ENCODE results near the gene DPP4.

The DPP4 gene

DNA sequence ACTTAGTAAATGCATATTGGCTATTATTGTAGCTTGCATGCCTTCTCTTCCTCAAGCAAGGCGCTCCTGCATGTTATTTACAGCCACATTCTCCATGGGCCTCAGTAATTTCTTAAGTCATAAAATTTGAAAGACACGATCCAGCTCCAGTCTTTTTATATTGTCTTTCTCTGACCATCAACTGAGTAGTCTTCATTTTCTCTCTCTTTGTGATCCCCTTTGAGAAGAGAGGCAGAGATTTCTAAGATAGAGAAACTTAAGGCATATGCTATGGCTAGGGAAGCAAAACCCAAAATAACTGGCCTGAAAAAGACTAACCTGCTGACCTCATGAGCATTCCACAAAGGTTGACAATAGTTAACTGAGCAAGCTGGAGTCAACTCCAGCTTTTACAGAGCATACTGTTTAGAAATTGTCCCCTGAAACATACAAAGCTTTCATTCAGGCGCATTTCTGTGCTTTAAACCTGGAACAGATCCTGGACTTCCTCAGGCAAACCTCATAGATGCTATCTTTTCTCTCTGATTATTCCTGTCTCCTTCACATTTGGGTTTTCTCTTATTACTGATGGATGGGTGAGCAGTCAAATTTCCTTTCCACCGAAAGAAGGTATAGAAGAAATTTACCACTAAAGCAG, 4.6 kb downstream of the DPP4 start:
- H3K36me3 ChIP-seq (ENCODE audit: insufficient read depth, low read length), result no peaks in the 10 kb centered on the region
- H3K9ac ChIP-seq (ENCODE audit: insufficient read length), result no peak overlapping the region
- TF ChIP-seq FOXP2 (optimal IDR thresholded peaks at IDR 0.05; ENCODE audit: control extremely low read depth, extremely low read length, insufficient read depth) (no peak), EZH2 (IDR thresholded peaks at IDR 0.05) (no peak), POLR2AphosphoS5 (IDR thresholded peaks at IDR 0.05; ENCODE audit: borderline replicate concordance, low read depth, low read length) (no peak)
- H3K4me3 ChIP-seq, result no peak overlapping the region
- H3K27ac ChIP-seq, result no peak overlapping the region
- no peaks in the 10 kb centered on the region for H3K9me3 ChIP-seq (ENCODE audit: low read depth, low read length)
- no peak for DNase-seq (ENCODE audit: low read depth, low spot score)

DNA sequence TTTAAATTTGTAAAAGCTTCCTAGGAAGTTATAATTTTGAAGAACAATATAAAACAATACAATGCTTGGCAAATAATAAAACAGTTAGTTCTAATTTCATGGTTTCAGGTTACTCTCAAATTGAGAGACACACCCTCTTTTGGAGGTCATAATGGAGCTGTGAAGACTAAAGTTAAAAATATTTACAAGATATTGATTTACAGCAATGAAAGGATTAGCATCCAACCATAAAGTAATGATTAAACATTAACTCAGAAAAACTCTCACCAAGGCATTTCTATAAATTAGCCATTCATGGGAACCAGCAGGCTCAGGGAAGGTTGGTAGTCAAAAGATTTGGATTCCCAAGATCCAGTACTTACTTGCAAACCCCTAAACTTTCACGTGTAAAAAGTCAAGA, 6.4 kb downstream of the DPP4 start:
- TF ChIP-seq FOXP2 (optimal IDR thresholded peaks at IDR 0.05; ENCODE audit: control extremely low read depth, extremely low read length, insufficient read depth) (no peak), EZH2 (IDR thresholded peaks at IDR 0.05) (no peak), POLR2AphosphoS5 (IDR thresholded peaks at IDR 0.05; ENCODE audit: borderline replicate concordance, low read depth, low read length) (no peak)
- no peak overlapping the region for H3K9ac ChIP-seq (ENCODE audit: insufficient read length)
- no peak for DNase-seq (ENCODE audit: low read depth, low spot score)
- H3K36me3 ChIP-seq (ENCODE audit: insufficient read depth, low read length), result no peaks in the 10 kb centered on the region
- H3K4me3 ChIP-seq, result no peak overlapping the region
- H3K9me3 ChIP-seq (ENCODE audit: low read depth, low read length), result no peaks in the 10 kb centered on the region
- no peak overlapping the region for H3K27ac ChIP-seq

DNA sequence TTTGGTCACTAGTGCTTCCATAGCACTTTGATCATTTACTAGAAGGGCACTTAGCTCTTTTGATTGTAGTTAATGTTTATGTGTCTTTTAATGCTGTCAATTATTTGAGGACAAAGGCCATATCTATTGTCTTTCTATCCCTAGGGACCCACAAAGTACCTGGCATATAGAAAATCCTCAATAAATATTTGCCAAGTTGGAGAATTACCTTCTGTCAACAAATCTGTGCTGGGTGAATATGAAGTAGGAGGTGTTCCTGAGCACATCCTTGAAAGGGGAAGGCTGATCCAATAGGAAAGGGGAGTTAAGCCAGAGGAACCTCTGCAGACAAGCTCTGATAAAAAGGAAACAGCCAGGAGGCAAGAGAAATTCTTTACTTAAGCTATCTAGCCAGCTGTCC, 8.2 kb downstream of the DPP4 start:
- no peak overlapping the region for H3K9ac ChIP-seq (ENCODE audit: insufficient read length)
- TF ChIP-seq FOXP2 (optimal IDR thresholded peaks at IDR 0.05; ENCODE audit: control extremely low read depth, extremely low read length, insufficient read depth), result no peak
- no peak for TF ChIP-seq EZH2 (IDR thresholded peaks at IDR 0.05)
- TF ChIP-seq POLR2AphosphoS5 (IDR thresholded peaks at IDR 0.05; ENCODE audit: borderline replicate concordance, low read depth, low read length), result no peak
- no peaks in the 10 kb centered on the region for H3K36me3 ChIP-seq (ENCODE audit: insufficient read depth, low read length)
- H3K9me3 ChIP-seq (ENCODE audit: low read depth, low read length), result no peaks in the 10 kb centered on the region
- DNase-seq (ENCODE audit: low read depth, low spot score), result no peak
- no peak overlapping the region for H3K27ac ChIP-seq
- H3K4me3 ChIP-seq, result no peak overlapping the region

DNA sequence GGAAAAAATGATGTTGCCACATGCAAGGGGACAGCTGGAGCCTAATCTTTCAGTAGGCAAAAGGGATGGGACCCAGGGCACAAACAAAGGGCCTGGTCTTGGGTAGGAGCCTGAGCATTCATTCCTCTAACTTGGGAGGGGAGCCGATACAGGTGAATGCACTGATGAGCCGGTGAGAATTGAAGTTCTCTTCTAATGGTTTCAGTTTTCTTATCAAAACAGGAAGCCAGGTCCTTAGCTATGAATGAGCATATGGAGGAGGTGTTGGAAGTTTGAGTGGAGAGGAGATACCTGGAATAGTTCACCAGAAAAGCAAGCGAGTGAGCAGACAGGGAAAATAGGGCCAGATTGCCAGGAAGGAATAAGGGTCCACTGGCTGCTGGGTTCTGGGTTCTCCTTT, 10.1 kb downstream of the DPP4 start:
- no peak overlapping the region for H3K27ac ChIP-seq
- no peak overlapping the region for H3K4me3 ChIP-seq
- no peaks in the 10 kb centered on the region for H3K36me3 ChIP-seq (ENCODE audit: insufficient read depth, low read length)
- DNase-seq (ENCODE audit: low read depth, low spot score), result no peak
- H3K9ac ChIP-seq (ENCODE audit: insufficient read length), result no peak overlapping the region
- H3K9me3 ChIP-seq (ENCODE audit: low read depth, low read length), result no peaks in the 10 kb centered on the region
- TF ChIP-seq POLR2AphosphoS5 (IDR thresholded peaks at IDR 0.05; ENCODE audit: borderline replicate concordance, low read depth, low read length), result no peak
- no peak for TF ChIP-seq FOXP2 (optimal IDR thresholded peaks at IDR 0.05; ENCODE audit: control extremely low read depth, extremely low read length, insufficient read depth)
- no peak for TF ChIP-seq EZH2 (IDR thresholded peaks at IDR 0.05)

DNA sequence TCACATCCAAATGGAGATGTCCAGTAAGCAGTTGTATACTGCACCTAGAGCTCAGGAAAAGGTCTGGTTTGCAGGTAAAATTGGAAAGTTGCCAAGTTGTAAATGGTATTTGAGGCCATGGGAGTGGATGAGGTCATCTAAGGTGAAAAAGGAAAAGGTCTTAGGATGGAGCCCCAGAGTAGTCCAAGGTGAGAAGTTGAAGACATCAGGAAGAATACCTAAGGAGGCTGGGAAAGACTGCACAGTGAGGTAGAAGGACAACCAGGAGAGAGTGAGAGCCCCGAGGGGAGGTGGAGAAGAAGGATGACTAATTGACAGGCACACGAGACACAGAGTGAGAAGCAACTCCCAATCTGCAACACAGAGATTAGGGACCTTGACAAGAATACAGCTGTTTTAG, 10.7 kb downstream of the DPP4 start:
- Histone ChIP-seq H3K9ac (ENCODE audit: insufficient read length) (no peak overlapping the region), H3K4me3 (no peak overlapping the region), H3K27ac (no peak overlapping the region), H3K36me3 (ENCODE audit: insufficient read depth, low read length) (no peaks in the 10 kb centered on the region), H3K9me3 (ENCODE audit: low read depth, low read length) (no peaks in the 10 kb centered on the region)
- DNase-seq (ENCODE audit: low read depth, low spot score), result no peak
- TF ChIP-seq FOXP2 (optimal IDR thresholded peaks at IDR 0.05; ENCODE audit: control extremely low read depth, extremely low read length, insufficient read depth), result no peak

DNA sequence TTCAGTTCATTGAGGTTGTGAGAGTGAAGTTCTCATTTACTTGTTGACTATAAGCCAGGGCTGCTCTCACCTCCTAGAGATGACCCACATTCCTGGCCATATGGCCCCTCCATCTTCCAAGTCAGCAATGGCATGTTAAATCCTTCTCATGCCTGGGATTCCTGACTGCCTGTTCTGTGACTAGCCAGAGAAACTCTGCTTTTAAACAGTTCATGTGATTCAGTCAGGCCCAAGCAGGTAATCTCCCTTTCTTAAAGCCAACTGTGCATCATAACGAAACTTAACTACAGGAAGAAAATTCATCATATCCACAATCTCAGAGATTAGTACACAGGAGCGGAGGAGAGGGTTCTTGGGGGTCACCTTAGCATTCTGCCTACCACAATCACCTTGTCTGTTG, 11.5 kb downstream of the DPP4 start:
- Histone ChIP-seq H3K4me3 (no peak overlapping the region), H3K36me3 (ENCODE audit: insufficient read depth, low read length) (no peaks in the 10 kb centered on the region), H3K27ac (no peak overlapping the region), H3K9me3 (ENCODE audit: low read depth, low read length) (no peaks in the 10 kb centered on the region), H3K9ac (ENCODE audit: insufficient read length) (no peak overlapping the region)
- TF ChIP-seq EZH2 (IDR thresholded peaks at IDR 0.05), result no peak
- no peak for TF ChIP-seq FOXP2 (optimal IDR thresholded peaks at IDR 0.05; ENCODE audit: control extremely low read depth, extremely low read length, insufficient read depth)
- TF ChIP-seq POLR2AphosphoS5 (IDR thresholded peaks at IDR 0.05; ENCODE audit: borderline replicate concordance, low read depth, low read length), result no peak
- no peak for DNase-seq (ENCODE audit: low read depth, low spot score)

DNA sequence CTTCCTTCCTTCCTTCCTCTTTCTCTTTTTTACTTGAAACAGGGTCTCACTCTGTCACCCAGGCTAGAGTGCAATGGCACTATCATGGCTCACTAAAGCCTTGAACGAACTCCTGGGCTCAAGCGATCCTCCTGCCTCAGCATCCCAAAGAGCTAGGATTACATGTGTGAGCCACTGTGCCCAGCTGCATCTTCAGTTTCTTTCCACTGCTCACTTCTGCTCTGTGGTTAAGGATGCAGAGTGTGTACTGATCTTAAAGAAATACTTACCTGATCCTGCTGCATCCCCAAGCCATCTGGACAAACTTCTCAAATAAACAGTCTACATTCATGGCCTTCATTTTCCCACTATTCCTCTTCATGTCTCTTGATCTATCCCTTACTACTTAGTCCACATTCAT, 13.0 kb downstream of the DPP4 start:
- no peak for TF ChIP-seq FOXP2 (optimal IDR thresholded peaks at IDR 0.05; ENCODE audit: control extremely low read depth, extremely low read length, insufficient read depth)
- TF ChIP-seq POLR2AphosphoS5 (IDR thresholded peaks at IDR 0.05; ENCODE audit: borderline replicate concordance, low read depth, low read length), result no peak
- no peak for TF ChIP-seq EZH2 (IDR thresholded peaks at IDR 0.05)
- no peak for DNase-seq (ENCODE audit: low read depth, low spot score)
- H3K9ac ChIP-seq (ENCODE audit: insufficient read length), result no peak overlapping the region
- no peak overlapping the region for H3K27ac ChIP-seq
- H3K9me3 ChIP-seq (ENCODE audit: low read depth, low read length), result 0 out of 2 replicates have a peak, but pooled peaks cover 8% of the 10 kb centered on the region
- no peaks in the 10 kb centered on the region for H3K36me3 ChIP-seq (ENCODE audit: insufficient read depth, low read length)
- H3K4me3 ChIP-seq, result no peak overlapping the region

DNA sequence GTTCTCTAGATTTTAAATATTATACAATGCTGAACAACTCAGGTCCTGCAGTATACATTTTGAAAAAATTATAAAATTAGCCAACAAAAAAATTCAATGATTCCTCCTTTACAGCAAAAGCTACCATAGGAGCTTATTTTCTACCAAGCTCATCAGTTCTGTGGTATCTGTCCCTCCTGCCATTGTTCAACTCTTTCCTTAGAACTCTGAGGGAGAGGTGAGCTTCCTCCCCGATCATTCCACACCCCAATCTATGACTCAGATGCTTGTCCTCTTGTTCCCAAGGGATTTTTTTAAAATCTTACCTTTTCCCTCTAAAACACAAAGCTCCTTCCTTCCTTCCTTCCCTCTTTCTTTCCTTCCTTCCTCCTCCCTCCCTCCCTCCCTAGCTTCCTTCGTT, 13.5 kb downstream of the DPP4 start:
- H3K4me3 ChIP-seq, result no peak overlapping the region
- H3K9me3 ChIP-seq (ENCODE audit: low read depth, low read length), result 0 out of 2 replicates have a peak, but pooled peaks cover 8% of the 10 kb centered on the region
- no peak overlapping the region for H3K9ac ChIP-seq (ENCODE audit: insufficient read length)
- TF ChIP-seq EZH2 (IDR thresholded peaks at IDR 0.05), result no peak
- no peak for TF ChIP-seq FOXP2 (optimal IDR thresholded peaks at IDR 0.05; ENCODE audit: control extremely low read depth, extremely low read length, insufficient read depth)
- TF ChIP-seq POLR2AphosphoS5 (IDR thresholded peaks at IDR 0.05; ENCODE audit: borderline replicate concordance, low read depth, low read length), result no peak
- no peaks in the 10 kb centered on the region for H3K36me3 ChIP-seq (ENCODE audit: insufficient read depth, low read length)
- no peak for DNase-seq (ENCODE audit: low read depth, low spot score)
- H3K27ac ChIP-seq, result no peak overlapping the region

All from SK-N-MC (cell line).